IMR-90 (cell line): ENCODE measurements around the gene CYB561D1. TPM values are rescaled to one million over a fixed set of nuclear protein-coding genes. Genes with fewer than 3 reads are reported as not detected.

ENCODE experiments used
- ATAC-seq: fragments of 200-7000 bp; cut with Tn5 transposase; 2 replicates; pipeline ENCODE4 v1.9.1; 2020; ENCODE audit warnings: low read depth, mild to moderate bottlenecking, moderate library complexity
- BruUV-seq: library from RNA; stranded (reverse); fragments of 400-500 nt; replicated peaks from 2 replicates; lab custom pipeline; 2021; lab: Mats Ljungman, UMichigan
- CTCF ChIA-PET: fragments of 300-600 bp; formaldehyde crosslinking; extraction: SDS; loops from one replicate; lab custom pipeline; 2021; ENCODE audit warnings: antibody characterized with exemption; lab: Yijun Ruan, JAX
- POLR2A ChIA-PET: fragments of 300-600 bp; sonication (Branson Sonifier 250); formaldehyde crosslinking; loops from one replicate; lab custom pipeline; 2022; ENCODE audit warnings: antibody characterized with exemption; ENCODE audit not compliant: unreplicated experiment; lab: Charles Lee
- DNase-seq: peaks from one replicate; pipeline ENCODE4 v3.0.0; 2013
- H2AFZ ChIP-seq: replicated peaks from 2 replicates; pipeline ENCODE3; 2013; ENCODE audit warnings: low read length, mild to moderate bottlenecking; ENCODE audit not compliant: poor library complexity
- H2AK5ac ChIP-seq: 2 replicates; pipeline ENCODE4 v1.6.1; 2013; ENCODE audit warnings: low read depth, low read length, inconsistent platforms
- H2AK9ac ChIP-seq: replicated peaks from 2 replicates; pipeline ENCODE3; 2013; ENCODE audit warnings: mild to moderate bottlenecking, low read depth, low read length, moderate library complexity; ENCODE audit not compliant: poor library complexity
- H2BK120ac ChIP-seq: 2 replicates; pipeline ENCODE4 v1.6.1; 2013; ENCODE audit warnings: low read depth, low read length, inconsistent platforms
- H2BK15ac ChIP-seq: 3 replicates; pipeline ENCODE4 v1.6.1; 2013; ENCODE audit warnings: low read depth, low read length, inconsistent platforms
- H2BK20ac ChIP-seq: 2 replicates; pipeline ENCODE4 v1.6.1; 2013; ENCODE audit warnings: low read depth, mild to moderate bottlenecking, inconsistent platforms, low read length, moderate library complexity
- H2BK5ac ChIP-seq: 2 replicates; pipeline ENCODE4 v1.6.1; 2013; ENCODE audit warnings: mild to moderate bottlenecking, low read depth, low read length, inconsistent platforms; ENCODE audit not compliant: poor library complexity, severe bottlenecking
- H3K14ac ChIP-seq: replicated peaks from 2 replicates; pipeline ENCODE4 v1.6.1; 2013; ENCODE audit warnings: low read depth, low read length, inconsistent platforms
- H3K18ac ChIP-seq: 2 replicates; pipeline ENCODE4 v1.6.1; 2013; ENCODE audit warnings: low read depth, low read length, control low read depth
- H3K23ac ChIP-seq: 2 replicates; pipeline ENCODE4 v1.6.1; 2013; ENCODE audit warnings: low read depth, low read length, inconsistent platforms
- H3K27ac ChIP-seq: 2 replicates; pipeline ENCODE4 v1.5.1; 2013; ENCODE audit warnings: mild to moderate bottlenecking, control low read depth, low read length; ENCODE audit not compliant: insufficient read depth
- H3K27me3 ChIP-seq: 2 replicates; pipeline ENCODE4 v1.6.1; 2013; ENCODE audit warnings: low read length; ENCODE audit not compliant: control insufficient read depth, insufficient read depth
- H3K36me3 ChIP-seq: 2 replicates; pipeline ENCODE4 v1.6.1; 2013; ENCODE audit warnings: low read length, mixed read lengths; ENCODE audit not compliant: control insufficient read depth, insufficient read depth
- H3K4ac ChIP-seq: 2 replicates; pipeline ENCODE4 v1.6.1; 2013; ENCODE audit warnings: low read depth, low read length, inconsistent platforms
- H3K4me1 ChIP-seq: 2 replicates; pipeline ENCODE4 v1.6.1; 2013; ENCODE audit warnings: low read length, mixed read lengths; ENCODE audit not compliant: control insufficient read depth, insufficient read depth
- H3K4me2 ChIP-seq: 2 replicates; pipeline ENCODE4 v1.6.1; 2013; ENCODE audit warnings: low read depth, mild to moderate bottlenecking, control low read depth, low read length, moderate library complexity
- H3K4me3 ChIP-seq: 2 replicates; pipeline ENCODE4 v1.5.1; 2013; ENCODE audit warnings: low read depth, mild to moderate bottlenecking, control low read depth, low read length, moderate library complexity; ENCODE audit not compliant: insufficient read depth
- H3K56ac ChIP-seq: 2 replicates; pipeline ENCODE4 v1.6.1; 2013; ENCODE audit warnings: low read length, inconsistent platforms; ENCODE audit not compliant: insufficient read depth; ENCODE audit errors: extremely low read depth
- H3K79me1 ChIP-seq, 2 experiments: 2 replicates each; pipeline ENCODE4 v1.6.1; 2013; ENCODE audit warnings: low read length in 2 of 2, inconsistent platforms in 1 of 2, low read depth in 1 of 2
- H3K9ac ChIP-seq: 2 replicates; pipeline ENCODE4 v1.6.1; 2013; ENCODE audit warnings: low read depth, low read length, control low read depth
- H3K9me1 ChIP-seq: 2 replicates; pipeline ENCODE4 v1.6.1; 2013; ENCODE audit warnings: low read length, inconsistent platforms; ENCODE audit not compliant: insufficient read depth
- H3K9me3 ChIP-seq: 2 replicates; pipeline ENCODE4 v1.6.1; 2013; ENCODE audit warnings: low read length; ENCODE audit not compliant: control insufficient read depth, insufficient read depth
- H4K20me1 ChIP-seq: 2 replicates; pipeline ENCODE4 v1.6.1; 2013; ENCODE audit warnings: low read length, inconsistent platforms; ENCODE audit not compliant: insufficient read depth
- H4K5ac ChIP-seq: 2 replicates; pipeline ENCODE4 v1.6.1; 2013; ENCODE audit warnings: mild to moderate bottlenecking, low read depth, low read length, control low read depth
- H4K8ac ChIP-seq, 2 experiments: 2 replicates each; pipeline ENCODE4 v1.6.1; 2013; ENCODE audit warnings: low read depth in 2 of 2, low read length in 2 of 2, control low read depth in 1 of 2, inconsistent platforms in 1 of 2
- H4K91ac ChIP-seq: 2 replicates; pipeline ENCODE4 v1.6.1; 2013; ENCODE audit warnings: low read depth, low read length, inconsistent platforms; ENCODE audit not compliant: insufficient read depth
- BHLHE40 ChIP-seq: fragments of 150-350 bp; IDR thresholded peaks from 2 replicates; pipeline ENCODE4 v1.6.1; 2016; ENCODE audit warnings: mild to moderate bottlenecking, low read depth, low read length
- CHD1 ChIP-seq: IDR thresholded peaks from 2 replicates; pipeline ENCODE4 v1.6.1; 2012; ENCODE audit warnings: low read depth, low read length, improper control_type of control experiment
- CTCF ChIP-seq: conservative IDR thresholded peaks from 2 replicates; pipeline ENCODE4 v1.5.1; 2012; ENCODE audit warnings: mild to moderate bottlenecking, low read depth, low read length, improper control_type of control experiment
- ELK1 ChIP-seq: fragments of 150-350 bp; IDR thresholded peaks from 2 replicates; pipeline ENCODE4 v1.6.1; 2016; ENCODE audit warnings: low read depth, mild to moderate bottlenecking, low read length, moderate library complexity, borderline replicate concordance
- FOS ChIP-seq: fragments of 150-350 bp; IDR thresholded peaks from 2 replicates; pipeline ENCODE4 v1.6.1; 2016; ENCODE audit warnings: low read depth, low read length
- MAFK ChIP-seq: IDR thresholded peaks from 2 replicates; pipeline ENCODE4 v1.6.1; 2012; ENCODE audit warnings: low read depth, low read length, improper control_type of control experiment
- MAZ ChIP-seq: IDR thresholded peaks from 2 replicates; pipeline ENCODE4 v1.6.1; 2012; ENCODE audit warnings: low read depth, mild to moderate bottlenecking, low read length, improper control_type of control experiment, moderate library complexity, borderline replicate concordance
- MXI1 ChIP-seq: IDR thresholded peaks from 2 replicates; pipeline ENCODE4 v1.6.1; 2012; ENCODE audit warnings: low read depth, mild to moderate bottlenecking, low read length, moderate library complexity, borderline replicate concordance
- NFE2L2 ChIP-seq: fragments of 150-350 bp; IDR thresholded peaks from 2 replicates; pipeline ENCODE4 v1.6.1; 2016; ENCODE audit warnings: low read depth, mild to moderate bottlenecking, low read length
- POLR2A ChIP-seq: IDR thresholded peaks from 2 replicates; pipeline ENCODE4 v1.6.1; 2012; ENCODE audit warnings: mild to moderate bottlenecking, low read depth, low read length
- RAD21 ChIP-seq: IDR thresholded peaks from 2 replicates; pipeline ENCODE4 v1.6.1; 2012; ENCODE audit warnings: low read length, improper control_type of control experiment
- RCOR1 ChIP-seq: IDR thresholded peaks from 2 replicates; pipeline ENCODE4 v1.6.1; 2012; ENCODE audit warnings: mild to moderate bottlenecking, low read length, improper control_type of control experiment; ENCODE audit not compliant: insufficient replicate concordance
- SMC3 ChIP-seq: fragments of 150-350 bp; IDR thresholded peaks from 2 replicates; pipeline ENCODE4 v1.6.1; 2016; ENCODE audit warnings: low read depth, mild to moderate bottlenecking, antibody characterized with exemption, low read length, moderate library complexity
- WGBS, 2 experiments: methylation state at CpG; one replicate each; pipeline versions ENCODE4 v1.1.5 to v1.1.7; 2013; ENCODE audit warnings: missing lambda C conversion rate in 2 of 2; ENCODE audit not compliant: insufficient read length in 1 of 2; ENCODE audit errors: extremely low coverage in 2 of 2; 5-methylcytosine and 5-hydroxymethylcytosine counted together
- dilution Hi-C: fragments of 300-500 bp; cut with HindIII; formaldehyde crosslinking; loops from one replicate; pipeline ENCODE4 v1.14.3; 2018; ENCODE audit warnings: low sequenced_read_pairs; ENCODE audit not compliant: unreplicated experiment
- in situ Hi-C: fragments of 300-500 bp; cut with MboI; formaldehyde crosslinking; loops from 3 replicates; pipeline ENCODE4 v1.14.3; 2019; ENCODE audit warnings: low sequenced_read_pairs, inconsistent platforms, mixed read lengths
- intact Hi-C: fragments of 100-400 bp; cut with micrococcal nuclease; formaldehyde crosslinking; loops from 2 replicates; pipeline ENCODE4 v1.10.0; 2022
- polyA plus RNA-seq, 3 experiments: library from polyadenylated mRNA; depleted of rRNA; stranded (reverse); fragments of >200 nt; gene quantifications; 2 replicates each; pipeline ENCODE4 v1.2.3, GENCODE V29; 2012; ENCODE audit warnings: low replicate concordance in 1 of 3
- total RNA-seq: library from RNA; depleted of rRNA; stranded (reverse); fragments of >200 nt; gene quantifications from 2 replicates; pipeline ENCODE4 v1.2.3, GENCODE V29; 2012

The CYB561D1 gene
- total and polyA plus RNA-seq, 2 of the 4 experiments (the other 2 are of a cell fraction), result 5.7 to 8.1 TPM

GRCh38 chr1:109482791-109483671 lies 10.9 kb upstream of the CYB561D1 start:
- Histone ChIP-seq H3K23ac (peak overlapping the region; percentile 85; the same call in 1 of the 2 replicates), H2AFZ (peak overlapping the region; percentile 94), H2BK20ac (0 out of 2 replicates have a peak overlapping the region, but pooled peaks have one; percentile 6), H3K9me1 (peaks cover 8% of the 10 kb centered on the region), H2AK9ac (no peak overlapping the region), H3K56ac (no peak overlapping the region), H3K36me3 (peaks cover 6% of the 10 kb centered on the region; the same call in 1 of the 2 replicates), H3K18ac (no peak overlapping the region), H3K4me2 (peak overlapping the region; percentile 96), H2AK5ac (no peak overlapping the region), H4K20me1 (no peaks in the 10 kb centered on the region), H3K4ac (peak overlapping the region; percentile 63; the same call in 1 of the 2 replicates), H3K27ac (0 out of 2 replicates have a peak overlapping the region, but pooled peaks have one; percentile 30), H3K9me3 (no peaks in the 10 kb centered on the region), H3K4me3 (peak overlapping the region; percentile 55), H3K27me3 (peaks cover 22% of the 10 kb centered on the region), H4K8ac (peak overlapping the region; percentile 60 to 69; a peak in 2 of 4 replicates), H3K9ac (peak overlapping the region; percentile 43), H3K4me1 (peaks cover 9% of the 10 kb centered on the region), H2BK15ac (no peak overlapping the region), H2BK120ac (no peak overlapping the region; the same call in 1 of the 2 replicates), H3K79me1 (peaks cover 9 to 22% of the 10 kb centered on the region in 2 experiments; a peak in 3 of 4 replicates), H4K91ac (no peak overlapping the region), H3K14ac (peak overlapping the region; percentile 77; the same call in 1 of the 2 replicates), H2BK5ac (no peak overlapping the region), H4K5ac (no peak overlapping the region)
- peak; percentile 13 for DNase-seq
- peak; percentile 42 for ATAC-seq
- 0% methylated on average over 5 of the region's 29 CpGs; no CpG with 5 or more reads in 1 of the 2 experiments for WGBS, 2 experiments
- in situ Hi-C loops, result no loop called here
- POLR2A ChIA-PET, result no interaction called here
- dilution Hi-C loops, result no loop called here
- BruUV-seq, result no TSS peak
- CTCF ChIA-PET, result interaction anchor here (0.6 to 0.9 kb wide), 2 partner anchors 13 to 50 kb away, joined by 3 read pairs; no protein-coding TSS in a partner anchor
- intact Hi-C loops, result loop anchor here (1.0 to 5.0 kb wide), 2 partner anchors 36 to 57 kb away; partner anchors contain the start of gene PSMA5
- TF ChIP-seq MAFK (no peak), CHD1 (no peak), BHLHE40 (no peak), NFE2L2 (no peak), RAD21 (no peak), RCOR1 (no peak), CTCF (no peak), SMC3 (no peak), MXI1 (no peak), POLR2A (no peak), MAZ (no peak), FOS (no peak), ELK1 (no peak)
